Medulla oblongata (tissue), 1 donor: ENCODE data around the gene CLEC11A.
"Not testable (repeated sequence)": the region's sequence is repeated elsewhere in the genome, so short reads cannot be mapped to it uniquely, and the experiment has no call there.

Source experiments
- DNase-seq: peaks from one replicate; pipeline ENCODE4 v3.0.0-alpha.2; 2015; ENCODE audit errors: extremely low spot score

The CLEC11A gene

DNA sequence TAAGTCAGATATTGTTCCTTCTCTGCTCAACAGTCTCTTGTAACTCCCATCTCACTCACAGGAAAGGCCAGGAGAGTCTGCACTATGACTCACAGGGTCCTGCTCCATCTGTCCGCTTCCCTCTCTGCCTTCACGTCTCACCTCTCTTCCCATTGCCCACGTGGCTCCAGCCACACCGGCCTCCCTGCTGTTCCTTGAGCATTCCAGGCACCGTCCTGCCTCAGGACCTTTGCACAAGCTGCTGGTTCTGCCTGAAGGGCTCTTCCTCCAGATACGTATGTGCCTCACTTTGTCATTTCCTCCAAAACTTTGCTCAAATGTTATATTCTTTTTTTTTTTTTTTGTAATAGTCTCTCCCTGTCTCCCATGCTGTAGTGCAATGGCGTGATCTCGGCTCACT lies 33.1 kb downstream of the CLEC11A start:
- not testable (repeated sequence) for DNase-seq

DNA sequence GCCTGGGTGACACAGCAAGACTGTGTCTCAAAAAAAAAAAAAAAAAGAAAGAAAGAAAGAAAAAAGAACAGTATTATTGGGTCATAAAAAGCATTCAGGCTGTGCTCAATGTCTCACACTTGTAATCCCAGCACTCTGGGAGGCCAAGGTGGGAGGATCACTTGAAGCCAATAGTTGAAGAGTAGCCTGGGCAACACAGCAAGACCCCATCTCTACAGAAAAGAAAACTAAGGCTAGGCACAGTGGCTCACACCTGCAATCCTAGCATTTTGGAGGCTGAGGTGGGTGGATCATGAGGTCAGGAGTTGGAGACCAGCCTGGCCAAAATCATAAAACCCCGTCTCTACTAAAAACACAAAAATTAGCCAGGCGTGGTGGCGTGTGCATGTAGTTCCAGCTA lies 34.5 kb downstream of the CLEC11A start:
- not testable (repeated sequence) for DNase-seq

DNA sequence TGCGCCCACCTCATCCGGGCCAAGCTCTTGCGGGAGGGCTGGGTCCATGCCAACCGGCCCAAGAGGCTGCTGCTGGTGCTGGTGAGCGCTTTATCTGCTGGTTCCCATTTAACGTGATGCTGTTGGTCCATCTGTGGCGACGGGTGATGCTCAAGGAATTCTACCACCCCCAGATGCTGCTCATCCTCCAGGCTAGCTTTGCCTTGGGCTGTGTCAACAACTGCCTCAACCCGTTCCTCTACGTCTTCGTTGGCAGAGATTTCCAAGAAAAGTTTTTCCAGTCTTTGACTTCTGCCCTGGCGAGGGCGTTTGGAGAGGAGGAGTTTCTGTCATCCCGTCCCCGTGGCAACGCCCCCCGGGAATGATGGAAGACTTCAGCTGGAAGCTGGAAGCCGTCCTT lies 35.9 kb downstream of the CLEC11A start:
- DNase-seq: not testable (repeated sequence)

DNA sequence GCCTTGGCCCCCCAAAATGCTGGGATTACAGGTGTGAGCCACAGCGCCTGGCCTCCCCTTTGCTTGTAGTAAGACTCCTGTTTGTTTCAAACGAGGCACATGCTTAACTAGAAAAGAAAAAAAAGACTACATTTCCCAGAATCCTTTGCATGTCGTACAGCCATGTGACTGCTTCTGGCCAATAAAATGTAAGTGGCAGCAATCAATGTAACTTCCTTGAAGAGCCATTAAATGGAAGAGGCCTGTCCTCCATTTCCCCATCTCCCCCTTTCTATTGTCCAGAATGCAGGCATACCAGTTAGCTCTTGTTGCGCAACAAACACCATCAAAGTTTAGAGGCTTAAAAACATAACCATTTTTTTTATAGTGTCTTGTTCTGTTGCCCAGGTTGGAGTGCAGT lies 36.7 kb downstream of the CLEC11A start:
- no peak for DNase-seq

DNA sequence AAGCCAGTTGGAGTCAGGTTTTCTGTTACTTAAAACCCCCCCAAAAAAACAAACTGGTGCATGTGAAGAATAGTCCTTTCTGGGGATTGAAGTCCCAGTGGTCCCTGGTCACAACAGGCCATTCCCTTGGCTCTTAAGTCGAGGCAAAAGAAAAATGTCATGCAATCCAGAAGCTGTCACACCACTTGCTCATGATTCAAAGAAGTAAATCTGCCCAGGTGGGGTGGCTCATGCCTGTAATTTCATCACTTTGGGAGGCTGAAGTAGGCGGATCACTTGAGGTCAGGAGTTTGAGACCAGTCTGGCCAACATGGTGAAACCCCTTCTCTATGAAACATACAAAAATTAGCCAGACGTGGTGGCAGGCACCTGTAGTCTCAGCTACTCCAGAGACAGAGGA lies 38.3 kb downstream of the CLEC11A start:
- DNase-seq: not testable (repeated sequence)

DNA sequence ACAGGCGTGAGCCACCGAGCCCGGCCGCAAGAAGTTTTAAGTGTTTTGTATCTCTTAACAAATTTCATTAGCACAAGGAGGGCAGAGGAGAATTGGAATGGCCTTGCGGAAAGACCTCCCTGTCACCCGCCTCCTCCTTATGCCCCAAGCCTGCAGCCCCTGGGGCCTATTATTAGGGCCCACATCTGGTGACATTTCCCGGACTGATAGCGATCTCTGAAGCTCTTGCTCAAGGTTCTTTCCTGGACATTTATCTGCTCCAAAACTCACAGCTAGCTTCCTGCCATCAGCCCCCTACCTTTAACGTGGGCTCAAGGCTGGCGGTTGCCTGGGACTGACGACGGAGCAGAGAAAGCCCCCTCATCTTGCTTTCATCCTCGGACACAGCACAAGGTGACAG lies 40.4 kb downstream of the CLEC11A start:
- not testable (repeated sequence) for DNase-seq

DNA sequence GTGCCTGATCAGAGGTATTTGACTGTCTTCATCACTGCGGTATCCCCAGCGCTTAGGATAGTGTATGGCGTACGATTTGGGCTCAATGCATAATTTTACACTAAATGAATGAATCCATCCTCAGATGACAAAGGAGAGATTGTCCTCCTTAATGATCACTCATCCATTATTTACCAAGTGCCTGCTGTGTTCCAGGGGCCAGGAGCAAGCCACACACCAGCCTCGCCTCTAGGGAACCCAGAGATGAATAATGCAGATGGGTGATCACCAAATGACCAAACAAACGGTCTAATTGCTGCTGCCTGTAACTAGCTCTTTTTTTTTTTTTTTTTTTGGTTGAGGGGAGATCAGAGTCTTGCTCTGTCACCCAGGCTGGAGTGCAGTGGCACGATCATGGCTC lies 41.2 kb downstream of the CLEC11A start:
- no peak for DNase-seq

DNA sequence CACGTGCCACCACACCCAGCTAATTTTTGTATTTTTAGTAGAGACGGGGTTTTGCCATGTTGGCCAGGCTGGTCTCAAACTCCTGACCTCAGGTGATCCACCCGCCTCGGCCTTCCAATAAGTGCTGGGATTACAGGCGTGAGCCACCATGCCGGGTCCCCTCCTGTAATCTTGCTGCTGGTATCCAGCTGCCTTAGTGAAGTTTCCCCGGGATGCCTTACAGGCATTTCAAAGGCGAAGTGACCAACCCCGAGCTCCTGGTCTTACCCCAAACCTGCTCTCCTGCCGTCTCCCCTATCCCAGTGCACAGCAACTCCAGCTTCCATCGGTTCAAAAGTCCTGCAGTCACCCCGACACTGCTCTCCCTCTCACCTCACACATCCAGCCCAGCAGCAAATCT lies 43.6 kb downstream of the CLEC11A start:
- DNase-seq: not testable (repeated sequence)

DNA sequence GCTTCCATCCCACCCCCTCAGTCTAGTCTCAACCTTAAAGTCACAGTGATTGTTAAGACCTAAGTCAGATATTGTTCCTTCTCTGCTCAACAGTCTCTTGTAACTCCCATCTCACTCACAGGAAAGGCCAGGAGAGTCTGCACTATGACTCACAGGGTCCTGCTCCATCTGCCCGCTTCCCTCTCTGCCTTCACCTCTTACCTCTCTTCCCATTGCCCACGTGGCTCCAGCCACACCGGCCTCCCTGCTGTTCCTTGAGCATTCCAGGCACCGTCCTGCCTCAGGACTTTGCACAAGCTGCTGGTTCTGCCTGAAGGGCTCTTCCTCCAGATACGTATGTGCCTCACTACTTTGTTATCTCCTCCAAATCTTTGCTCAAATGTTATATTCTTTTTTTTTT lies 44.1 kb downstream of the CLEC11A start:
- not testable (repeated sequence) for DNase-seq

DNA sequence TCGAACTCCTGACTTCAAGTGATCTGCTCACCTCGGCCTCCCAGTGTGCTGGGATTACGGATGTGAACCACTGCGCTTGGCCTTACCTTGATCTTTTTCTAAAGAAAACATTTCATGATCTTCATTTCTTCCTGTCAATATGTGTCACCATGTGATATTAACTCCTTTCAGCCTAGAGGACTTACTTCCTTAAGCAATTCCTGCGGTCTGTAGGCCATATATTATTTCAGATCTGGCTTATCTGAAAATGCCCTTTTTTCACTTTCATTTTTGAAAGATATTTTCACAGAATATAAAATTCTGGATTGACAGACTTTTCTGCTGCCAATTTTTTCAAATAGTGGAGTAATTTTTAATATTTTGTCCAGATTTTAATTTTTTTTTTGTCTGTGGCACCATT lies 45.1 kb downstream of the CLEC11A start:
- no peak for DNase-seq

DNA sequence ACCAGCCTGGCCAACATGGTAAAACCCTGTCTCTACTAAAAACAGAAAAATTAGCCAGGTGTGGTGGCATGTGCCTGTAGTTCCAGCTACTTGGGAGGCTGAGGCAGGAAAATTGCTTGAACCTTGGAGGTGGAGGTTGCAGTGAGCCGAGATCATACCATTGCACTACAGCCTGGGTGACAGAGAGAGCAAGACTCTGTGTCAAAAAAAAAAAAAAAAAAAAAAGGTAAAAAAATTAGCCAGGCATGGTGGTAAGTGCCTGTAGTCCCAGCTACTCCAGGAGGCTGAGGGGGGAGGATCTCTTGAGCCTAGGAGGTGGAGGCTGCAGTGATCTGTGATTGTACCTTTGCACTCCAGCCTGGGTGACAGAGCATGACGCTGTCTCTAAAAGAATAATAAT lies 47.0 kb downstream of the CLEC11A start, which contains the start of gene GPR32:
Gene GPR32 (plus strand): TSS at position 301 of the 400 bp plus-strand sequence. CDS start 137 bp downstream, outside the sequence.
- not testable (repeated sequence) for DNase-seq

DNA sequence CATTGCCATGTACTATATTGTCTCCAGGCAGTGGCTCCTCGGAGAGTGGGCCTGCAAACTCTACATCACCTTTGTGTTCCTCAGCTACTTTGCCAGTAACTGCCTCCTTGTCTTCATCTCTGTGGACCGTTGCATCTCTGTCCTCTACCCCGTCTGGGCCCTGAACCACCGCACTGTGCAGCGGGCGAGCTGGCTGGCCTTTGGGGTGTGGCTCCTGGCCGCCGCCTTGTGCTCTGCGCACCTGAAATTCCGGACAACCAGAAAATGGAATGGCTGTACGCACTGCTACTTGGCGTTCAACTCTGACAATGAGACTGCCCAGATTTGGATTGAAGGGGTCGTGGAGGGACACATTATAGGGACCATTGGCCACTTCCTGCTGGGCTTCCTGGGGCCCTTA lies 47.7 kb downstream of the CLEC11A start:
- DNase-seq: no peak

DNA sequence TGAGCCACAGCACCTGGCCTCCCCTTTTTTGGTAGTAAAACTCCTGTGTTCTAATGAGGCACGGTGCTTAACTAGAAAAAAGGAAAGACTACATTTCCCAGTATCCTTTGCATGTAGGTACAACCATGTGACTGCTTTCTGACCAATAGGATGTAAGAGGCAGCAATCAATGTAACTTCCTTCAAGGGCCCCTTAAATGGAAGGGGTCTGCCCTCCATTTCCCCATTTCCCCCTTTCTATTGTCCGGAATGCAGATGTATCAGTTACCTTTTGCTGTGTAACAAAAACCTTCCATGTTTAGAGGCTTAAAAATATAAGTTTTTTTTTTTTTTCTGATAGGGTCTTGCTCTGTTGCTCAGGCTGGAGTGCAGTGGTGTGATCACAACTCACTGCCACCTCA lies 49.3 kb downstream of the CLEC11A start:
- no peak for DNase-seq

DNA sequence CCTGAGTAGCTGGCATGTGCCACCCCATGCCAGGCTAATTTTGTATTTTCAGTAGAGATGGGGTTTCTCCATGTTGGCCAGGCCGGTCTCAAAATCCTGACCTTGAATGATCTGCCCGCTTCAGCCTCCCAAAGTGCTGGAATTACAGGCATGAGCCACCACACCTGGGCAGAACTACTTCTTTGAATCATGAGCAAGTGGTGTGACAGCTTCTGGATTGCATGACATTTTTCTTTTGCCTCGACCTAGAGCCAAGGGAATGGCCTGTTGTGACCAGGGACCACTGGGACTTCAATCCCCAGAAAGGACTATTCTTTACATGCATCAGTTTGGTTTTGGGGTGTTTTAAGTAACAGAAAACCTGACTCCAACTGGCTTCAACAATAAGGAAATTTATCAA lies 49.7 kb downstream of the CLEC11A start:
- DNase-seq: not testable (repeated sequence)

DNA sequence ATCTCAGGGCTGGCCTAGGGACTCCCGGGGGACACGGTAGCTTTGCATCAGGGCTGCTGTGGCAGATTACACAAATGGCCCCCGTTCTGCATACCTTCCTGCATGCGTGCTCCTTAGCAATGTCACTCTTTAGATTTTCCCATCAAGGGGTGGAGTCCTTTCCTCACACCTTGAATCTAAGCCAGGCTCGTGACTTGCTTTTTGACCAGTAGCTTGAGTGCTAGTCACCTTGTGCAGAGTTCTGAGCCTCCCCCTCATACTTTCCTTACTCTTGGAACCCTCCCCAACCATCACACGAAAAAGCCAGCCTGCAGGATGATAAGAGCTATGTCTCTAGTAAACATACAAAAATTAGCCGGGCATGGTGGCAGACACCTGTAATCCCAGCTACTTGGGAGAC lies 50.3 kb downstream of the CLEC11A start:
- not testable (repeated sequence) for DNase-seq
